Activated CD4-positive, alpha-beta T cell treated with anti-CD3 and anti-CD28 coated beads, Interleukin-2, amount 10 ng/mL, durations not matched to agents 7 days and 5 days (primary cell): ENCODE data around the gene PSMB1. TPM values are rescaled to one million over a fixed set of nuclear protein-coding genes. Genes with fewer than 3 reads are reported as not detected.
"Not testable (repeated sequence)": the region's sequence is repeated elsewhere in the genome, so short reads cannot be mapped to it uniquely, and the experiment has no call there.

Source experiments
- CTCF ChIA-PET: fragments of 350-600 bp; sonication (Branson Sonifier 250); formaldehyde crosslinking; loops from one replicate; lab custom pipeline; 2021; ENCODE audit warnings: antibody characterized with exemption; lab: Charles Lee
- POLR2A ChIA-PET: fragments of 350-600 bp; sonication (Branson Sonifier 250); formaldehyde crosslinking; loops from one replicate; lab custom pipeline; 2021; ENCODE audit warnings: antibody characterized with exemption; lab: Charles Lee
- DNase-seq: peaks from one replicate; pipeline ENCODE4 v3.0.0-alpha.2; 2020
- H3K27ac Mint-ChIP-seq: one replicate; pipeline ENCODE4 v1.8.0; 2021; ENCODE audit warnings: mild to moderate bottlenecking, moderate library complexity, mixed read lengths
- H3K27me3 Mint-ChIP-seq: one replicate; pipeline ENCODE4 v1.8.0; 2021; ENCODE audit warnings: mixed read lengths
- H3K36me3 Mint-ChIP-seq: one replicate; pipeline ENCODE4 v1.8.0; 2021; ENCODE audit warnings: low read depth, mixed read lengths
- H3K4me1 Mint-ChIP-seq: one replicate; pipeline ENCODE4 v1.8.0; 2021; ENCODE audit warnings: mixed read lengths
- H3K4me3 Mint-ChIP-seq: one replicate; pipeline ENCODE4 v1.8.0; 2021; ENCODE audit warnings: mild to moderate bottlenecking, moderate library complexity, mixed read lengths
- H3K9me3 Mint-ChIP-seq: one replicate; pipeline ENCODE4 v1.8.0; 2021; ENCODE audit warnings: mixed read lengths
- total RNA-seq, 2 experiments: library from RNA; stranded (reverse); gene quantifications; one replicate each; pipeline ENCODE4 v1.2.3, GENCODE V29; 2021

Gene PSMB1
- total RNA-seq, 2 experiments from 2014 or later, result 117 to 148 TPM

DNA sequence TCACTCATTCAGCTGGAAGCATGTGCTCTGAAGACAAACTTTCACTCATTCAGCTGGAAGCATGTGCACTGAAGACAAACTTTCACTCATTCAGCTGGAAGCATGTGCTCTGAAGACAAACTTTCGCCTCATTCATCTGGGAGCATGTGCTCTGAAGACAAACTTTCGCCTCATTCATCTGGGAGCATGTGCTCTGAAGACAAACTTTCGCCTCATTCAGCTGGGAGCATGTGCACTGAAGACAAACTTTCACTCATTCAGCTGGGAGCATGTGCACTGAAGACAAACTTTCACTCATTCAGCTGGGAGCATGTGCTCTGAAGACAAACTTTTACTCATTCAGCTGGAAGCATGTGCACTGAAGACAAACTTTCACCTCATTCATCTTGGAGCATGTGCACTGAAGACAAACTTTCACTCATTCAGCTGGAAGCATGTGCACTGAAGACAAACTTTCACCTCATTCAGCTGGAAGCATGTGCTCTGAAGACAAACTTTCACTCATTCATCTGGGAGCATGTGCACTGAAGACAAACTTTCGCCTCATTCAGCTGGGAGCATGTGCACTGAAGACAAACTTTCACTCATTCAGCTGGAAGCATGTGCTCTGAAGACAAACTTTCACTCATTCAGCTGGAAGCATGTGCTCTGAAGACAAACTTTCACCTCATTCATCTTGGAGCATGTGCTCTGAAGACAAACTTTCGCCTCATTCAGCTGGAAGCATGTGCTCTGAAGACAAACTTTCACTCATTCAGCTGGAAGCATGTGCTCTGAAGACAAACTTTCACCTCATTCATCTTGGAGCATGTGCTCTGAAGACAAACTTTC is 44.0 kb downstream of the PSMB1 start:
- DNase-seq, POLR2A ChIA-PET, H3K4me3 Mint-ChIP-seq, H3K36me3 Mint-ChIP-seq, H3K4me1 Mint-ChIP-seq, H3K27ac Mint-ChIP-seq, H3K9me3 Mint-ChIP-seq: not testable (repeated sequence)
- H3K27me3 Mint-ChIP-seq, result peaks cover 21% of the 10 kb centered on the region
- CTCF ChIA-PET, result interaction anchor here (1.7 kb wide), 1 partner anchor 584 kb away, joined by 3 read pairs; no protein-coding TSS in a partner anchor

- H3K4me1 Mint-ChIP-seq, H3K27ac Mint-ChIP-seq, H3K36me3 Mint-ChIP-seq, H3K4me3 Mint-ChIP-seq, DNase-seq, POLR2A ChIA-PET, H3K9me3 Mint-ChIP-seq: not testable (repeated sequence)
- peaks cover 23% of the 10 kb centered on the region for H3K27me3 Mint-ChIP-seq
- CTCF ChIA-PET, result interaction anchor here (0.6 to 1.7 kb wide), 2 partner anchors 583 to 764 kb away, joined by 3 read pairs; no protein-coding TSS in a partner anchor
Observed at GRCh38 chr6:170508275-170508674, 44.8 kb downstream of the PSMB1 start.

- DNase-seq, H3K9me3 Mint-ChIP-seq, H3K4me3 Mint-ChIP-seq, H3K36me3 Mint-ChIP-seq, H3K27ac Mint-ChIP-seq, POLR2A ChIA-PET, H3K4me1 Mint-ChIP-seq: not testable (repeated sequence)
- CTCF ChIA-PET, result interaction anchor here (0.6 kb wide), 1 partner anchor 763 kb away, joined by 3 read pairs; no protein-coding TSS in a partner anchor
- H3K27me3 Mint-ChIP-seq, result peaks cover 23% of the 10 kb centered on the region
Observed at GRCh38 chr6:170507728-170508127, 45.4 kb downstream of the PSMB1 start.

GRCh38 chr6:170506446-170506845 is 46.7 kb downstream of the PSMB1 start:
- H3K4me3 Mint-ChIP-seq, result no peak overlapping the region
- DNase-seq, result no peak
- ChIA-PET CTCF (no interaction called here), POLR2A (no interaction called here)
- no peaks in the 10 kb centered on the region for H3K4me1 Mint-ChIP-seq
- no peaks in the 10 kb centered on the region for H3K36me3 Mint-ChIP-seq
- peaks cover 16% of the 10 kb centered on the region for H3K9me3 Mint-ChIP-seq
- peaks cover 23% of the 10 kb centered on the region for H3K27me3 Mint-ChIP-seq
- no peak overlapping the region for H3K27ac Mint-ChIP-seq

DNA sequence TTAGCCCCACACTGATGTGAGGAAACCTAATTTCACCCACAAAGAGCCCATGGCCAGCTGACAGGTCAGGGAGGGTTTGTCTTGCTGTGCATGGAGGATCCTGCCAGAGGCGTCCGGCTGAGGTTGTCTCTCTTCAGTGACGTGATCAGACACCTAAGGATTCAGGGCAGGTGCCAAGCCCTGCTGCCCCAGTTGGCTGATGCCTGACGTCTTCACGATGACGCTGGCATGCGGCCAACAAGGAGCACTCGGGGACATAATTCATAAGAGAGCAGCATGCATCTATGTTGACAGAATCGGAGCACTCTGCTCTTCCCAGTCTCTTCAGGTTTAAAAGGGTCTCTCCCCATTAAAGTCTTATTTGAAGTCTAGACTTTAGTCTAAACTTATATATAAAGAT is 47.8 kb downstream of the PSMB1 start:
- CTCF ChIA-PET, result no interaction called here
- Mint-ChIP-seq H3K27ac (no peak overlapping the region), H3K4me1 (no peaks in the 10 kb centered on the region), H3K9me3 (peaks cover 25% of the 10 kb centered on the region), H3K36me3 (no peaks in the 10 kb centered on the region), H3K4me3 (no peak overlapping the region), H3K27me3 (peaks cover 26% of the 10 kb centered on the region)
- POLR2A ChIA-PET, result no interaction called here
- DNase-seq, result no peak

GRCh38 chr6:170504479-170504878 is 48.6 kb downstream of the PSMB1 start:
- ChIA-PET CTCF (no interaction called here), POLR2A (no interaction called here)

DNA sequence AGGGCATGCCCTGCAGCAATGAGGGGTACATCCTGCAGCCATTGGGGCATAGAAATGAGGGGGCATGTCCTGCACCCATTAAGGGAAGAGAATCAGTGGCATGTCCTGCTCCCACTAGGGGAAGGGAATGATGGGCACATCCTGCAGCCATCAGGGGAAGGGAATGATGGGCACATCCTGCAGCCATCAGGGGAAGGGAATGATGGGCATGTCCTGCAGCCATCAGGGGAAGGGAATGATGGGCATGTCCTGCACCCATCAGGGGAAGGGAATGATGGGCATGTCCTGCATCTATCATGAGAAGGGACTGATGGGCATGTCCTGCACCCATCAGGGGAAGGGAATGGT is 49.7 kb downstream of the PSMB1 start:
- Mint-ChIP-seq H3K36me3 (no peaks in the 10 kb centered on the region), H3K4me3 (no peak overlapping the region), H3K27me3 (peaks cover 26% of the 10 kb centered on the region), H3K4me1 (no peaks in the 10 kb centered on the region), H3K9me3 (peaks cover 25% of the 10 kb centered on the region), H3K27ac (no peak overlapping the region)
- DNase-seq, result no peak
- CTCF ChIA-PET, result no interaction called here
- POLR2A ChIA-PET, result no interaction called here

More at GRCh38 chr6:170504479-170504878, 48.6 kb downstream of the PSMB1 start:
- H3K4me1 Mint-ChIP-seq, result no peaks in the 10 kb centered on the region
- H3K27me3 Mint-ChIP-seq, result peaks cover 26% of the 10 kb centered on the region
- DNase-seq, result no peak
- peaks cover 25% of the 10 kb centered on the region for H3K9me3 Mint-ChIP-seq
- no peak overlapping the region for H3K4me3 Mint-ChIP-seq
- H3K27ac Mint-ChIP-seq, result no peak overlapping the region
- H3K36me3 Mint-ChIP-seq, result no peaks in the 10 kb centered on the region

GRCh38 chr6:170502733-170503413 is 50.2 kb downstream of the PSMB1 start:
- DNase-seq, H3K27ac Mint-ChIP-seq, CTCF ChIA-PET, H3K4me1 Mint-ChIP-seq, H3K36me3 Mint-ChIP-seq, POLR2A ChIA-PET, H3K4me3 Mint-ChIP-seq: not testable (repeated sequence)
- Mint-ChIP-seq H3K9me3 (peaks cover 25% of the 10 kb centered on the region), H3K27me3 (peaks cover 26% of the 10 kb centered on the region)

- H3K36me3 Mint-ChIP-seq, H3K4me3 Mint-ChIP-seq, H3K27ac Mint-ChIP-seq, POLR2A ChIA-PET, DNase-seq, H3K4me1 Mint-ChIP-seq, CTCF ChIA-PET: not testable (repeated sequence)
- H3K9me3 Mint-ChIP-seq, result peaks cover 25% of the 10 kb centered on the region
- peaks cover 28% of the 10 kb centered on the region for H3K27me3 Mint-ChIP-seq
Observed at GRCh38 chr6:170502268-170502667, 50.8 kb downstream of the PSMB1 start.

DNA sequence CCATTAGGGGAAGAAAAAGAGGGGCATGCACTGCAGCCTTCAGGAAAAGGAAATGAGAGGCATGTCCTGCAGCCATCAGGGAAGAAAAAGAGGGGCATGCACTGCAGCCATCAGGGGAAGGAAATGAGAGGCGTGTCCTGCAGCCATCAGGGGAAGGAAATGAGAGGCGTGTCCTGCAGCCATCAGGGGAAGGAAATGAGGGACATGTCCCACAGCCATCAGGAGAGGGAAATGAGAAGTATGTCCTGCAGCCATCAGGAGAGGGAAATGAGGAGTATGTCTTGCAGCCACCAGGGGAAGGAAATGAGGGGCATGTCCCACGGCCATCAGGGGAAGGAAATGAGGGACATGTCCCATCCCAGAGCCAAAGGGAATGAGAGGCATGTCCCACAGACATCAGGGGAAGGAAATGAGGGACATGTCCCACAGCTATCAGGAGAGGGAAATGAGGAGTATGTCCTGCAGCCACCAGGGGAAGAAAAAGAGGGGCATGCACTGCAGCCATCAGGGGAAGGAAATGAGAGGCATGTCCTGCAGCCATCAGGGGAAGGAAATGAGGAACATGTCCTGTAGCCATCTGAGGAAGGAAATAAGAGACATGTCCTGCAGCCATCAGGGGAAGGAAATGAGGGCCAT is 52.0 kb downstream of the PSMB1 start:
- CTCF ChIA-PET, result no interaction called here
- peaks cover 25% of the 10 kb centered on the region for H3K9me3 Mint-ChIP-seq
- H3K4me3 Mint-ChIP-seq, result no peak overlapping the region
- H3K36me3 Mint-ChIP-seq, result no peaks in the 10 kb centered on the region
- peaks cover 32% of the 10 kb centered on the region for H3K27me3 Mint-ChIP-seq
- no peaks in the 10 kb centered on the region for H3K4me1 Mint-ChIP-seq
- H3K27ac Mint-ChIP-seq, result no peak overlapping the region
- DNase-seq, result no peak
- POLR2A ChIA-PET, result no interaction called here

GRCh38 chr6:170497841-170498301 is 55.2 kb downstream of the PSMB1 start:
- no peak overlapping the region for H3K4me3 Mint-ChIP-seq
- CTCF ChIA-PET, result interaction anchor here (0.8 kb wide), 1 partner anchor 13 kb away, joined by 3 read pairs; no protein-coding TSS in a partner anchor

GRCh38 chr6:170493354-170493753 is 59.8 kb downstream of the PSMB1 start:
- no peak overlapping the region for H3K27ac Mint-ChIP-seq
- no peak for DNase-seq
- no peaks in the 10 kb centered on the region for H3K9me3 Mint-ChIP-seq
- peaks cover 24% of the 10 kb centered on the region for H3K27me3 Mint-ChIP-seq
- H3K4me3 Mint-ChIP-seq, result no peak overlapping the region
- CTCF ChIA-PET, result no interaction called here
- no peaks in the 10 kb centered on the region for H3K4me1 Mint-ChIP-seq
- POLR2A ChIA-PET, result no interaction called here
- no peaks in the 10 kb centered on the region for H3K36me3 Mint-ChIP-seq

More at GRCh38 chr6:170497841-170498301, 55.2 kb downstream of the PSMB1 start:
- POLR2A ChIA-PET, result no interaction called here
- Mint-ChIP-seq H3K27ac (no peak overlapping the region), H3K27me3 (peaks cover 24% of the 10 kb centered on the region), H3K4me1 (no peaks in the 10 kb centered on the region), H3K9me3 (peaks cover 19% of the 10 kb centered on the region), H3K36me3 (no peaks in the 10 kb centered on the region)
- DNase-seq, result no peak

- Mint-ChIP-seq H3K36me3 (no peaks in the 10 kb centered on the region), H3K4me3 (no peak overlapping the region), H3K9me3 (no peaks in the 10 kb centered on the region), H3K4me1 (no peaks in the 10 kb centered on the region), H3K27ac (no peak overlapping the region), H3K27me3 (peaks cover 19% of the 10 kb centered on the region)
- no peak for DNase-seq
- POLR2A ChIA-PET, result no interaction called here
- CTCF ChIA-PET, result no interaction called here
Observed at GRCh38 chr6:170490259-170490658, 62.8 kb downstream of the PSMB1 start.
